ENCODE data around the gene ZNF586. TPM values are rescaled to one million over a fixed set of nuclear protein-coding genes. Genes with fewer than 3 reads are reported as not detected.
A peak's percentile ranks its signal among the peaks of the same experiment; 100 is the strongest.
"Not testable (repeated sequence)": the region's sequence is repeated elsewhere in the genome, so short reads cannot be mapped to it uniquely, and the experiment has no call there.

The ZNF586 gene
- total RNA-seq: 10 to 100 TPM; 13.2 to 30.4 (median 19.6) TPM

DNA sequence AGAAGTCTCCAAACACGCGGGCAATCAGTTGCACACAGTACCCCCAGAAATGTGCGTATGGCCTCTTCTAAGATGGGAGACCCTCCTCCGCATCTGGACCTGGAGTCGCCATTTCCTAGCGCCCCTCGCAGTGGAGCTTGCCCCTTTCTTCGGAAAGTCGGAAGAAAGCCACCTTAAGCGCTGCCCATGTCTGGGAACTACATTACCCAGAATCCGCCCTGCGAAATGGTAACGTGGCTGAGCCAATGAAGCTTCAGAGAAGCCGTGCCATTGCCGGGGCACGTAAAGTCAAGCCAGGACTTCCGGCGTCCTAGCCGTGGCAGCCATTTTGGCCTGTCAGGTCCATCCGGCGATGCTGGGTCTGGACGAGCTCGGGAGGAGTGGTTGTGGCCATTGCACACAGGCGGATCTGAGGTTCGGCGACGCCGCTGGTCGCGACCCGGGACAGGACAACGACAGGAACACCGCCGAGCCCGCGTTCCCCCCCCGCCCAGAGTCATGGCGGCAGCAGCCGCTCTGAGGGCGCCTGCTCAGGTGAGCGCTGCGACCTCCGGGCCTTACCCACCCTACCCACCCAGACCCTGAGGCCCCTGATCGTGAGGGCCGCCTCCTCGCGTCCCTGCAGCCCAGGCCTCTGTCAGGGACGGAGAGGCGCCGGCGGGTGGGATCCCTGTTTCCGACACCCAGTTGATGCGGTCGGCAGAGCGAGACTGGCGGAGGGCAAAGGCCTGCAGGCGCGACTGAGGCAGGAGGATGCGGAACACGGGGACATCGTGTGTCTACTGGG lies at the start of gene ZNF586:
Gene ZNF586, plus strand, starts transcription at position 332 of the 787 bp plus-strand sequence. Its CDS starts 167 bp downstream, at position 499.
- peak within 1 kb of the TSS; percentile 83 to 94 (median 86) for H3K27ac ChIP-seq
- no peaks in the 10 kb centered on the region for H3K27me3 ChIP-seq
- peak within 1 kb of the TSS; percentile 88 to 99 (median 96) for H3K4me3 ChIP-seq
- H3K4me1 ChIP-seq: peaks cover 13 to 21% (median 14%) of the 10 kb centered on the region in 4 donors
- no peak for TF ChIP-seq EP300 (IDR thresholded peaks at IDR 0.05)
- TF ChIP-seq, protein P1, sequence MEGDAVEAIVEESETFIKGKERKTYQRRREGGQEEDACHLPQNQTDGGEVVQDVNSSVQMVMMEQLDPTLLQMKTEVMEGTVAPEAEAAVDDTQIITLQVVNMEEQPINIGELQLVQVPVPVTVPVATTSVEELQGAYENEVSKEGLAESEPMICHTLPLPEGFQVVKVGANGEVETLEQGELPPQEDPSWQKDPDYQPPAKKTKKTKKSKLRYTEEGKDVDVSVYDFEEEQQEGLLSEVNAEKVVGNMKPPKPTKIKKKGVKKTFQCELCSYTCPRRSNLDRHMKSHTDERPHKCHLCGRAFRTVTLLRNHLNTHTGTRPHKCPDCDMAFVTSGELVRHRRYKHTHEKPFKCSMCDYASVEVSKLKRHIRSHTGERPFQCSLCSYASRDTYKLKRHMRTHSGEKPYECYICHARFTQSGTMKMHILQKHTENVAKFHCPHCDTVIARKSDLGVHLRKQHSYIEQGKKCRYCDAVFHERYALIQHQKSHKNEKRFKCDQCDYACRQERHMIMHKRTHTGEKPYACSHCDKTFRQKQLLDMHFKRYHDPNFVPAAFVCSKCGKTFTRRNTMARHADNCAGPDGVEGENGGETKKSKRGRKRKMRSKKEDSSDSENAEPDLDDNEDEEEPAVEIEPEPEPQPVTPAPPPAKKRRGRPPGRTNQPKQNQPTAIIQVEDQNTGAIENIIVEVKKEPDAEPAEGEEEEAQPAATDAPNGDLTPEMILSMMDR (IDR thresholded peaks at IDR 0.05): no peak
- TF ChIP-seq POLR2A (IDR thresholded peaks at IDR 0.05): peak in 2 of 4 donors; percentile 47 to 62
- peak; percentile 86 to 94 for TF ChIP-seq POLR2AphosphoS5 (IDR thresholded peaks at IDR 0.05)
- peak; percentile 91 to 93 for DNase-seq
- 5 to 7% methylated on average over 33 to 58 of the region's 61 CpGs for WGBS, 2 donors
- H3K36me3 ChIP-seq: peaks cover 0 to 32% (median 16%) of the 10 kb centered on the region in 4 donors
- ATAC-seq (ENCODE audit: low FRiP score in 2 of 2): peak; percentile 97 to 99
- peaks cover 4 to 32% (median 23%) of the 10 kb centered on the region in 4 donors for H3K9me3 ChIP-seq

DNA sequence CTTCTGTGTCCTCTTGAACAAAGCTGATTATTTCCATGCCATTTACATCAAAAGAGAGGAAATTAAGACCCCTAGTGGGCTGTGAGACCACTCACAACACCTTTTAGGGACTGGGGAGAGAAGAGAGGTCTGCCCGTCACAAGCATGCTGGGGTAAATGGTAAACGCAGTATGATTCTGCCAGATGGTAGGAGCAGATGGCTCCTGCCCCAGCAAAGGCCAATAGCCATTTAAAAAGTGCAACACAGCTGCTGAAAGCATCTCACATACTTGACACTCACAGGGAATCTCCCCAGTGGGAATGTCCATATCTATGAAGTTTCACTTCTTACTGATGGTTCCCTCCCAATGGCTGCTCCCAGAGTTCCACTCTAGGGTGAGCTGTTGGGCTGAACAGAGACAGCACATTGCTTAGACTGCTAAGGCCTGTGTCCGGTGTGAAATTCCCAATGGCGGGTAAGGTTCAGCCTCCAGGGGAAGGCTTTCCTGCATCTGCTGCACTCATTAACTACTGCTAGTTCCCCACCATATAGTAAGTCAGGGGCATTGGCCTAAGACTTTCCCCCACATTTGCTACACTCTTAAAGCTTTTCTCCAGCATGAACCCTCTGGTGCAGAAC lies 49.5 kb upstream of the ZNF586 start:
- DNase-seq (no peak), ATAC-seq (ENCODE audit: low FRiP score in 2 of 2) (no peak)
- Histone ChIP-seq H3K4me1 (no peaks in the 10 kb centered on the region), H3K27ac (no peak overlapping the region), H3K4me3 (no peak overlapping the region), H3K36me3 (peaks cover 14 to 38% (median 33%) of the 10 kb centered on the region in 4 donors), H3K9me3 (peaks cover 34 to 90% (median 76%) of the 10 kb centered on the region in 4 donors), H3K27me3 (no peaks in the 10 kb centered on the region)
- whole genome bisulfite sequencing, 2 donors: 96 to 100% methylated on average over 2 to 4 of the region's 4 CpGs
- TF ChIP-seq EP300 (IDR thresholded peaks at IDR 0.05) (no peak), POLR2A (IDR thresholded peaks at IDR 0.05) (no peak), POLR2AphosphoS5 (IDR thresholded peaks at IDR 0.05) (no peak)
- TF ChIP-seq, protein P1 (IDR thresholded peaks at IDR 0.05): no peak

GRCh38 chr19:57720878-57721277 lies 48.6 kb upstream of the ZNF586 start:
- Histone ChIP-seq H3K4me1 (no peaks in the 10 kb centered on the region), H3K27ac (no peak overlapping the region), H3K27me3 (no peaks in the 10 kb centered on the region), H3K4me3 (no peak overlapping the region), H3K36me3 (peaks cover 14 to 38% (median 33%) of the 10 kb centered on the region in 4 donors), H3K9me3 (peaks cover 34 to 96% (median 82%) of the 10 kb centered on the region in 4 donors)
- no peak for ATAC-seq (ENCODE audit: low FRiP score in 2 of 2)
- WGBS, 2 donors: 99% methylated on average over 10 of the region's 10 CpGs
- TF ChIP-seq POLR2A (IDR thresholded peaks at IDR 0.05): no peak
- no peak for TF ChIP-seq POLR2AphosphoS5 (IDR thresholded peaks at IDR 0.05)
- TF ChIP-seq EP300 (IDR thresholded peaks at IDR 0.05): no peak
- no peak for DNase-seq

DNA sequence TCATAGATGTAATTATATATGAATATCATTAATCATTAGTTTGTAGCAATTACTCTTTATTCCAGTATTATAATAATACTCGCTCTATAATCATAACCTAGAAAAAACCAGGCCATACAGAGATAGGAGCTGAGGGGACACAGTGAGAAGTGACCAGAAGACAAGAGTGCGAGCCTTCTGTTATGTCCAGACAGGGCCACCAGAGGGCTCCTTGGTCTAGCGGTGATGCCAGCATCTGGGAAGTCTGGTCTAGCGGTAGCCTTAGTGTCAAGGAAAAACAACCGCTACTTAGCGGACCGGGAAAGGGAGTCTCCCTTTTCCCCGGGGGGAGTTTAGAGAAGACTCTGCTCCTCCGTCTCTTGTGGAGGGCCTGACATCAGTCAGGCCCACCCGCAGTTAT lies 31.2 kb upstream of the ZNF586 start:
- WGBS, 2 donors: 6 to 13% methylated on average over 8 to 10 of the region's 10 CpGs
- not testable (repeated sequence) for ATAC-seq (ENCODE audit: low FRiP score in 2 of 2)

DNA sequence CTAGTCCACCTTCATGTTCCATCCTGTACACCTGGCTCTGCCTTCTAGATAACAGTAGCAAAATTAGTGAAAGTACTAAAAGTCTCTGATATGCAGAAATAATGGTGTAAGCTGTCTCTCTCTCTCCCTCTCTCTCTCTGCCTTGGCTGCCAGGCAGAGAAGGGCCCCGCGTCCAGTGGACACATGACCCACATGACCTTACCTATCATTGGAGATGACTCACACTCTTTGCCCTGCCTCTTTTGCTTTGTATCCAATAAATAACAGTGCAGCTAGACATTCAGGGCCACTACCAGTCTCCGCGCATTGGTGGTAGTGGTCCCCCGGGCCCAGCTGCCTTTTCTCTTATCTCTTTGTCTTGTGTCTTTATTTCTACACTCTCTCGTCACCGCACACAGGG lies 30.7 kb upstream of the ZNF586 start:
- H3K27ac ChIP-seq; H3K4me1 ChIP-seq; H3K9me3 ChIP-seq; DNase-seq; ATAC-seq (ENCODE audit: low FRiP score in 2 of 2); H3K27me3 ChIP-seq; H3K36me3 ChIP-seq; H3K4me3 ChIP-seq: not testable (repeated sequence)
- WGBS, 2 donors: 91 to 95% methylated on average over 7 of the region's 7 CpGs

More for the DNA sequence above, 31.2 kb upstream of the ZNF586 start:
- not testable (repeated sequence) for H3K4me3 ChIP-seq, H3K9me3 ChIP-seq, H3K36me3 ChIP-seq, H3K27me3 ChIP-seq, H3K27ac ChIP-seq, H3K4me1 ChIP-seq
- DNase-seq: peak in 1 of 2 donors; percentile 70
- TF ChIP-seq, protein P1 (IDR thresholded peaks at IDR 0.05): peak; percentile 42 to 73 (median 64)

Data from upper lobe of left lung (tissue), 6 donors.